GM19023 (cell line): ENCODE results near the gene ANKS6.

Source experiments
- ATAC-seq: cut with Tn5 transposase; IDR thresholded peaks from one replicate; pipeline ENCODE4 v1.9.1; 2021; ENCODE audit warnings: mild to moderate bottlenecking, moderate library complexity; ENCODE audit not compliant: unreplicated experiment

The ANKS6 gene

DNA sequence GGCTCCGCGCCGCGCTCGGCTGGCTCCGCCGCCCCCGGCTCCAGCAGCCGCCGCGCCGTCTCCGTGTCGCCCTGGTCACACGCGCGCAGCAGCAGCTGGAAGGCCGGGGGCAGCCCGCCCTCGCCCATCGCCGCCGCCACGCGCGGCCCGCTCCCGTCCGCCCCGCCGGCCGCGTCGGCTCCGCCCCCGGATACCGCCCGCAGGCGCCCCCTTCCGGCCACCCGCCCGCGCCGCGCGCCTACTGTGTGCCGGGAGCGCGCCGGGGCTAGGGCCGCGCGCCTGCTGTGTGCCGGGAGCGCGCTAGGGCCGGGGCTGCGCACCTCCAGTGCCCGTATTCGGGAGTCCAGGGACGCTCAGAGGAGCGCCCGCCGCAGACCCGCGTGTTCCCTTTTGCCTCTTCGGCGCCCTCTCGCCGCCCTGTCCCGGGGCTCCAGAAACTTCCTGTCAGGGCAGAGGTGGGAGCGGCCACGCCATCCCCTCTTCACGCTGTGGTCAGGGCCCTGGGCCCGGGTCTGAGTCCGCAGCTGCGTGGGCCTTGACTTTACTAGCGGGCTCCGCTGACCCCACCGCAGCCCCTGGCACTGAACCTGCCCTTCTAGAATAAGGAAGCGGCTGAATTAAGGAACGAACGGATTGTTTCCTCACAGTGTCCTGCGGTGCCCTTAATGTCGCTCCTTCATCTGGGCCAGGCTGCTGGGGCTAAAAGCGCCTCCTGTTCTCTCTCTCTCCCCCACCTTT, at the start of gene ANKS6:
ANKS6 (minus strand) TSS at position 192 of the 738 bp plus-strand sequence; CDS start at position 128, 64 bp downstream.
- ATAC-seq = peak; percentile 77

DNA sequence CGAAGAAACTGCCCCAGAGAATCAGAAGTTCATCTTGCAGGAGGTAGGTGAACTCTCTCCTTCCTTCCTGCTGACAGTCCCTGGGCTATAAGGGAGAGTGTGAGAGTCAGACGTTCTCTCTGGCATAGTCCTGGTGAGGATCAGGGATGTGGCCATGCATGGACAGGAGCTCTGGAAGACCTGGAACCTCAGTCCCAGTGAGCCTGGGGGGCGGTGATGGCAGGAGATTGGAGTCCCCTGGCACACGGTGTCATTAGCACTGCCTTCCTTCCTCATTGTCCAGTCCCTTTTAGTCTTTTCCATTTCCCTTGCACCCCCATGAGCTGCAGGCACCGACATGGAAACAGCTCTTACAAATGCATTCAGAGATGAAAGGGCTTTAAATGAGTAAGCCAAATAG, 49.7 kb upstream of the ANKS6 start:
- ATAC-seq = no peak

DNA sequence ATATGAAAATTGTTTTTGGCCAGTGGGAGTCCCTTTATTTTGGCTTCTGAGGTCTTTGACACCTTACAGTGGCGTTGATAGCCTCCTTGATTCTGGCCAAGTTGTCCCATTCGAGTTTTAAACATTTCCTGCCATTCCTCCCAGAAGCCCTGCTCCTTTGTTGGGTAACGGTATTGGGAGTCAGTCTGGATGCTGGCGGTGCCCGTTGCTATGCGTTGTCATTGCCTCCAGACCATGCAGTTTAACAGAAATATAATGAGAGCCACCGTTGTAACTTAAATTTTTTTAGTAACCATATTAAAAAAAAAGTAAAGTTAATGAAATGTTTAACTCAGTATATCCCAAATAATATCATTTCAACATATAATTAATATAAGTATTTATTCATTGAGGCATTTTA, 46.2 kb upstream of the ANKS6 start:
- ATAC-seq = no peak

DNA sequence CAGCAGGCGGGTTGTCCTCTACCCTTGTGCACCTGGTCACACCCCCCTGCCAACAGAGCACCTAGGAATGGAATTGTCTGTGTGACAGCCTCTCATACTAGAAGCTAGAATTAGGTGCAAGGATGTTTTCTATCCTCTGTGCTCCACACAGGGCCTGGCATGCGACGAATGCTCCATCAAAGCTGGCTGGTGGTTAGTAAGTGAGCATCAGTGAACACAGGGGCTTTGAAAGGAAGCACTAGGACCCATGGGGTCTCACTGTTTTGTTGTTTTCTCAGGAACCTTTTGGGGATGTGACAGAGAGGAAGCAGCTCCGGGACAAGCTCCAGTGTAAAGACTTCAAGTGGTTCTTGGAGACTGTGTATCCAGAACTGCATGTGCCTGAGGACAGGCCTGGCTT, 43.4 kb upstream of the ANKS6 start:
- no peak for ATAC-seq

DNA sequence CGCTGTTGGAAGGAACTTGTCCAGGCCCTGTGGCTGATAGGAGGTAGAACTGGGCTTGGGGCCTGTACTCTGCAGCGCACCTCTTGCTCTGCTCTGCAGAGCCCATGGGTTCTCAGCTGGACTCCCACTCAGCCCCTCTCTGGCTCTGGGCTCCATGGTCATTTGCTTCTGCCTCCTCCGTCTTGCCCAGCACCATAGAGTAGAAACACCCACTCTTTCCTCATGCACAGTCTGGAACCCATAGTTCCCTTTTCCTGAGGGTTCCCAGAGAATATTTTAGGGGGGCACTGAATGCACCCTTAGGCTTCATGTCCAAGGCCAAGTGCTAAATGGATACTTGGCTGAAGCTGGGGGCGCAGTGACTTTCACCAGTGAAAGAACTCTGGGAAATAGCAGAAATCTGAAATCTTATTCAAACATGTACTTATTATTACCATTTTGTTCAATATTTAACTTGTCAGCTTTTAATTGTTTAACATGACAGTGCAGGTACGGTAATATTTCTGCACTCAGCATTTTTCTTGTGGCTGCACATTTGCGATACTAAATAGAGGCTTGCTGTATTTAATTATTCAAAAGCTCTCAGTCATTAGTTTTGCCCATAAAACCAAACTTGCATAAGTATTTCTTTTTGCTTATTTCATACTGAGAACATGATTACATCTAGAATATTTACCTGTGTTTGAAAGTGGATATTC, 42.7 kb upstream of the ANKS6 start:
- no peak for ATAC-seq

DNA sequence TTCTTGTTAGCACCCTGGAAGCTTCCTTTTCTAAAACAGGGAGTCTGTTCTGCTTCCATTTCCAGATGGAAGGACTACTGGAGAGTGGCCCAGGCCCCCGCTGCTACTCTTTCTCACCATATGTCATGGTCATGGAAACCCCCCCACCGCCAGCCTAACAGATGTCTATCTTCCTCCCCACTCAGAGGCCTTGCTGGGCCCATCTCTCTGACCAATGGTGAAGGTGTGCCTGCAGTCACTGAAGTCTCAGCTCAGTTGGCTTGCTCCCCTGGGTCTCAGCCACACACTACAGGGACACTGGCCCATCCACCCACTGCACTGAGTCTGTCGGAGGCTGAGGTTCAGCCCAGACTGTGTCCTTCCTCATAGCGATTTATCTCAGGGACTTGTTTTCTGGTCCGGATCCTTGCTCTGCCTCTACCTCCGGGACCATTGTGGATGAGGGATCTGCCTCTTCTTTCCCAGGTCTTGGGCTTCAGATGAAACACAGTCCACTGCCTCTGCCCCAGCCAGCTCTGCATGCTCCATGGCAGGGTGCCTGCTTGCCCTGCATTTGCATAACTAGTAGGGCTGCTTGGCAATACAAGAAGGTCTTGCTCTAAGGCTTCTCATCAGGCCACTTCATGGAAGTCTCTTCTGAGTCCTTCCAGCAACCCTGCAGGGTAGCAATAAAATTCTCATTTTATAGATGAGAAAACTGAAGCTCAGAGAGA, 42.0 kb upstream of the ANKS6 start:
- no peak for ATAC-seq

DNA sequence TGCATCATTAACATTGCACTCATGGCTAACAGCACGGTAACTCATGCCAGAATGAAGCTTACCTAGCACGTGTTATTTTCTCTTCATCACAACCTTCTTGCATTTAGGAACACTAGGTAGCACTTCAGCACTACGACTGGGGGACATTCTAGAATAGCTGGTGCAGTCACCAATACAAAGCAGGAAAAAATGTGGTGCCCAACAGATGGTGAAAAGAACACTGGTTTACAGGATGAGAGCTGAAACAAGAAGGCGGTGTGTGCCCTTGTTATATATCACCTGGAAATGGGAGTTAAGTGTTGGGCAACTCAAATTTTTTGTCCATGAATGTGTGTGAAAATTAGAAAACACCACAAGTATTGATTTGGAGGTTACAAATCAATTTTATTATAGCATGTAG, 41.2 kb upstream of the ANKS6 start:
- ATAC-seq = no peak

DNA sequence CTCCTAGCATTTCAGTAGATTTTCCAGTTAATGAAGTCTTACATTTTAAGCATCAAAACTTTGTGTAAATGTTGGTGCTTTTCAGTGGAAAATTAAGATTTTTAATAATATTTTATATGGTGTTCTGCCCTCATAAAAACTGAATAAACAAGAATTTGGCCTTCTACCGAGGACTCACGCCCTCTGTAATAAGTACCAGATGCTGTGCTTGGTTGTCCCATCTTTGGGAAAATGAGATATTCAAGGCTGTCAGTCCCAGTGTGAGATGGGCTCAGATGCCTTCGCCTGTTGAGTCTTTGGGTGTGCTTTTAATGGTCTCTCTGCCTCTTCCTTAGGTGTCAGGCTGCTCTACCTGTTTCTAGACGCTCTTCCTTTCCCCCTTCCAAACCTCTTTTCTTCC, 39.9 kb upstream of the ANKS6 start:
- no peak for ATAC-seq

GRCh38 chr9:98834386-98834785, 38.0 kb upstream of the ANKS6 start:
- ATAC-seq = no peak

GRCh38 chr9:98833090-98833956, 37.0 kb upstream of the ANKS6 start:
- ATAC-seq = no peak

- no peak for ATAC-seq
Measured at GRCh38 chr9:98832768-98833089, 36.4 kb upstream of the ANKS6 start.

DNA sequence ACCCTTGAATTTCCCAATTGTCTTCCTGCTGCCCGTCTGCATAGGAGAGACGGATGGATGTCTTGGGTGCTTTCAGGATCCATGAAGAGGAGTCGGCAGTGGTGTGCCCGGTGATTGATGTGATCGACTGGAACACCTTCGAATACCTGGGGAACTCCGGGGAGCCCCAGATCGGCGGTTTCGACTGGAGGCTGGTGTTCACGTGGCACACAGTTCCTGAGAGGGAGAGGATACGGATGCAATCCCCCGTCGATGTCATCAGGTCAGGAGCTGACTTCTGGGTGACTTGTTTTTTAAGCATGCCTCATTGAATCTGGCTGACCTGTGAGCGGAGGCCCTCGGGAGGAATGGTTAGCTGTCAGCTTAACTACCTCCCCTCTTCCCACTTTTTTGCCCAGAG, 35.3 kb upstream of the ANKS6 start:
- ATAC-seq = no peak

GRCh38 chr9:98830554-98830953, 34.2 kb upstream of the ANKS6 start:
- ATAC-seq = no peak

- no peak for ATAC-seq
Measured at GRCh38 chr9:98829766-98830165, 33.4 kb upstream of the ANKS6 start.

GRCh38 chr9:98826716-98827115, 30.4 kb upstream of the ANKS6 start:
- ATAC-seq = no peak

DNA sequence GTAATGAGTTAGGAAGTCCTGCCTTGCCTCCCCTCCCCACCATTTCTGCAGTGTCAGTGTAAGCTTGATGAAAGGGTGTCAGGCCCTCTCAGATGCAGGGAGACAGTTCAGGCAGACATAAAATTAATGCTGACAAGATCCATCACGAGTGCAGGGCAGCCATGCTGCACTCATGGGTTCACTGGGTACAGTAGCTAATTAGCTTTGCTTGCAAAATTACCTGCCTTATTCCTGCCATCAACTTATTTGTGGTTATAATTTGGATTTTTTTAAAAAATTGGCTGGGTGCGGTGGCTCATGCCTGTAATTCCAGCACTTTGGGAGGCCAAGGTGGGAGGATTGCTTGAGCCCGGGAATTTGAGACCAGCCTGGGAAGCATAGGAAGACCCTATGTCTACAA, 29.1 kb upstream of the ANKS6 start:
- no peak for ATAC-seq

DNA sequence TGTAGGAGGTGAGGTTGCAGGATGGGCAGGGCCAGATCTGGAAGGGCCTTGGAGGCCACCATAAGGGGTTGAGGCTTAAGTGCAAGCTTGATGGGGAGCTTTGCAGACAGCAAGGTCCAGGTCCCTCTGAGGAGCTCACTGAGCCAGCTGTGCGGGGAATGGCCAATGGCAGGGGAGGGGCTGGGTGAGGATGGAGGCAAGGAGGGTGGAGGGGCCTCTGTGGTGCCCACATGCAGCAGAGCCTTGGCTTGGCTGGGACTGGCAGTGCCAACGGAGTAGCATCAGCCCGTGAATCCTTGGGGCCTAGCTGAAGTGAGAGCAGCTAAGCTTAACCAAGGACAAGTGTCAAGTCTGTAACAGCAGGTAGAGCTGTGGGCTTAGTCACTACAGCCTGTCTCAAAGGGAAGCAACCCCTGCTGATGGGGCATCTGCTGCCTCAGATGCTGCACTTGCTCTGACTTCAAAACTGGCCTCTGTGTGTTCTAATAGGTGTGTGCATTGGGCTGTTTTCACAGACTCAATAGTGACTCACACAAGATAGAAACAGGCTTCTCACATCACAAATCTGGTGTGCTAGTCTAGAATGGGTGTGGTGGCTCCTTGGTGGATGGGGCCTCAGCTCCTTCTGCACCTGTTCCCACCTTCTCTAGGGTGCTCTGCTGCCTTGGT, 27.4 kb upstream of the ANKS6 start:
- no peak for ATAC-seq

GRCh38 chr9:98822661-98823060, 26.3 kb upstream of the ANKS6 start:
- no peak for ATAC-seq

DNA sequence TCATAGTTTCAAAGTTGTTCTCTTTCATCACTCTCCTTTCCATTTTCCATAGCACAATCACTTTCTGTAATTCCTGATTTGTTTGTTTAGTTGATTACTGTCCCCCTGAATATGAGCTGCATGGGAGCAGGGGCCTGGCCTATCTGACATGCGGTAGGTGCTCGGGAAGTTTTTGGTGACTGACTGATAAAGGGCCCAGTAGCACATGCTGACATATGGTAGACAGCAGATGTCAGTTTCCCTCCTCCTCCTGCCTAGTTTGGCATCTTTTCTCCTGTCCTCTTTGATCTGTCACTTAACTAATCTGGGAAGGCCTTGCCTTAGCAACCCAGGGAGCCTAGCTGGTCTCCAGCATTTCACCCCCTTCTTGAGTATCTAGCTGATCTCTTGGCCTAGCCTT, 25.5 kb upstream of the ANKS6 start:
- no peak for ATAC-seq

DNA sequence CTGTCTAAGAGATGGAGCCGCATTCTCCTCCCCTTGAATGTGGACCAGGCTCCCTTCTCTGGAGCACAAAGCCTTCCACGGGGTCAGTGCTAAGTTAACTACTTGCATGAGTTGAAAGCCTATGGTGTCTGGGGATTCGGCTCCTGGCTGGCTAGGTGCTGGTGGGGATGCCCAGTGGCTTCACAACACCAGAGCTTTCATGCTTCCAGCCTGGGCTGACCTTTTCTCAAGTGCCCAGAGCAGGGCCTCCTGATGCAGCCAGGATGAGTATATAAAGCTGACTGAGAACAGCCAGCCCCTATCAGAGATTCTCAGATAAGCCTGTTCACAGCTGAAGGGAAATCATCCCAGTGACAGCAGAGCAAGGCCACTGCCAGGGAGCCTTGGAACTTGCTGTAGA, 22.9 kb upstream of the ANKS6 start:
- no peak for ATAC-seq

- no peak for ATAC-seq
Measured at GRCh38 chr9:98818764-98819163, 22.4 kb upstream of the ANKS6 start.
